H9 (cell line): ENCODE data around the gene MPZL1. TPM values are rescaled to one million over a fixed set of nuclear protein-coding genes. Genes with fewer than 3 reads are reported as not detected.

Experiments used
- DNase-seq: peaks from one replicate; pipeline ENCODE4 v3.0.0-alpha.2; 2017
- H2AFZ ChIP-seq: one replicate; pipeline ENCODE4 v1.6.1; 2013; ENCODE audit warnings: mild to moderate bottlenecking, low read length, control low read depth, moderate library complexity
- H2AK5ac ChIP-seq: 2 replicates; pipeline ENCODE4 v1.6.1; 2013; ENCODE audit warnings: low read length, control low read depth, mixed read lengths; ENCODE audit not compliant: insufficient read length
- H2BK120ac ChIP-seq: one replicate; pipeline ENCODE4 v1.6.1; 2013; ENCODE audit warnings: low read depth, mild to moderate bottlenecking, low read length, control low read depth, inconsistent platforms; ENCODE audit not compliant: poor library complexity, severe bottlenecking
- H2BK12ac ChIP-seq: 2 replicates; pipeline ENCODE4 v1.6.1; 2013; ENCODE audit warnings: low read length, control low read depth, mixed read lengths, low read depth; ENCODE audit not compliant: insufficient read length
- H2BK15ac ChIP-seq: 2 replicates; pipeline ENCODE4 v1.6.1; 2013; ENCODE audit warnings: low read depth, low read length, control low read depth
- H2BK20ac ChIP-seq: one replicate; pipeline ENCODE4 v1.6.1; 2013; ENCODE audit warnings: low read depth, mild to moderate bottlenecking, low read length, control low read depth, inconsistent platforms; ENCODE audit not compliant: poor library complexity, severe bottlenecking
- H2BK5ac ChIP-seq: 2 replicates; pipeline ENCODE4 v1.6.1; 2013; ENCODE audit warnings: low read length, control low read depth, mixed read lengths; ENCODE audit not compliant: insufficient read length
- H3K14ac ChIP-seq: 2 replicates; pipeline ENCODE4 v1.6.1; 2013; ENCODE audit warnings: low read length, control low read depth; ENCODE audit not compliant: insufficient read depth
- H3K18ac ChIP-seq: 2 replicates; pipeline ENCODE4 v1.6.1; 2013; ENCODE audit warnings: low read depth, mild to moderate bottlenecking, mixed read lengths, low read length, control low read depth; ENCODE audit not compliant: insufficient read length
- H3K23ac ChIP-seq: 2 replicates; pipeline ENCODE4 v1.6.1; 2013; ENCODE audit warnings: low read length, control low read depth, mixed read lengths, low read depth; ENCODE audit not compliant: insufficient read length
- H3K23me2 ChIP-seq: 2 replicates; pipeline ENCODE4 v1.6.1; 2013; ENCODE audit warnings: low read depth, mild to moderate bottlenecking, mixed read lengths, low read length, control low read depth; ENCODE audit not compliant: insufficient read length, poor library complexity, severe bottlenecking
- H3K27ac ChIP-seq: 2 replicates; pipeline ENCODE4 v1.5.1; 2013; ENCODE audit warnings: low read length, control low read depth, mixed read lengths, low read depth; ENCODE audit not compliant: insufficient read length
- H3K27me3 ChIP-seq: 2 replicates; pipeline ENCODE4 v1.6.1; 2013; ENCODE audit warnings: low read length, control low read depth, inconsistent platforms; ENCODE audit not compliant: insufficient read depth
- H3K4ac ChIP-seq: 2 replicates; pipeline ENCODE4 v1.6.1; 2013; ENCODE audit warnings: low read depth, mild to moderate bottlenecking, control low read depth, inconsistent platforms, low read length, moderate library complexity
- H3K4me1 ChIP-seq: 2 replicates; pipeline ENCODE4 v1.6.1; 2013; ENCODE audit warnings: low read length, control low read depth, inconsistent platforms; ENCODE audit not compliant: insufficient read depth
- H3K4me2 ChIP-seq: 2 replicates; pipeline ENCODE4 v1.6.1; 2013; ENCODE audit warnings: low read length, control low read depth, mixed read lengths; ENCODE audit not compliant: insufficient read length, insufficient read depth
- H3K56ac ChIP-seq: 2 replicates; pipeline ENCODE4 v1.6.1; 2013; ENCODE audit warnings: low read depth, mild to moderate bottlenecking, mixed read lengths, low read length, control low read depth; ENCODE audit not compliant: insufficient read length
- H3K79me1 ChIP-seq: 2 replicates; pipeline ENCODE4 v1.6.1; 2013; ENCODE audit warnings: low read depth, mild to moderate bottlenecking, moderate library complexity, low read length, control low read depth, inconsistent platforms; ENCODE audit not compliant: insufficient read depth, poor library complexity, severe bottlenecking
- H3K79me2 ChIP-seq: 2 replicates; pipeline ENCODE4 v1.6.1; 2013; ENCODE audit warnings: low read length, control low read depth, inconsistent platforms; ENCODE audit not compliant: insufficient read depth
- H3K9ac ChIP-seq: 2 replicates; pipeline ENCODE4 v1.6.1; 2013; ENCODE audit warnings: low read length, control low read depth, mixed read lengths; ENCODE audit not compliant: insufficient read length; ENCODE audit errors: extremely low read depth
- H3K9me3 ChIP-seq: one replicate; pipeline ENCODE4 v1.6.1; 2013; ENCODE audit warnings: low read depth, low read length, inconsistent platforms; ENCODE audit not compliant: control insufficient read depth
- H3T11ph ChIP-seq: one replicate; pipeline ENCODE4 v1.6.1; 2013; ENCODE audit warnings: mild to moderate bottlenecking, low read length, control low read depth, inconsistent platforms
- H4K20me1 ChIP-seq: one replicate; pipeline ENCODE4 v1.6.1; 2013; ENCODE audit not compliant: control insufficient read depth, insufficient read length, insufficient read depth
- H4K5ac ChIP-seq: 2 replicates; pipeline ENCODE4 v1.6.1; 2013; ENCODE audit warnings: low read depth, mild to moderate bottlenecking, mixed read lengths, low read length, control low read depth; ENCODE audit not compliant: insufficient read length
- H4K8ac ChIP-seq: replicated peaks from 2 replicates; pipeline ENCODE4 v1.6.1; 2013; ENCODE audit warnings: low read length, control low read depth, mixed read lengths, low read depth; ENCODE audit not compliant: insufficient read length
- H4K91ac ChIP-seq: 2 replicates; pipeline ENCODE4 v1.6.1; 2013; ENCODE audit warnings: low read depth, mild to moderate bottlenecking, moderate library complexity, mixed read lengths, low read length, control low read depth; ENCODE audit not compliant: insufficient read length
- H3K27ac Mint-ChIP-seq, 3 experiments: 2 replicates in 2 of 3; 3 replicates in 1 of 3; pipeline ENCODE4 v1.8.0; 2020 to 2021; ENCODE audit warnings: mixed read lengths in 3 of 3, mild to moderate bottlenecking in 1 of 3, moderate library complexity in 1 of 3
- H3K27me3 Mint-ChIP-seq: 2 replicates; pipeline ENCODE4 v1.8.0; 2021; ENCODE audit warnings: low read depth, mild to moderate bottlenecking, moderate library complexity, mixed read lengths
- H3K36me3 Mint-ChIP-seq, 3 experiments: 2 replicates in 2 of 3; 3 replicates in 1 of 3; pipeline ENCODE4 v1.8.0; 2020 to 2021; ENCODE audit warnings: low read depth in 3 of 3, mixed read lengths in 3 of 3; ENCODE audit not compliant: insufficient read depth in 1 of 3
- H3K4me1 Mint-ChIP-seq, 2 experiments: 2 replicates each; pipeline ENCODE4 v1.8.0; 2020; ENCODE audit warnings: mixed read lengths in 2 of 2
- H3K4me3 Mint-ChIP-seq, 2 experiments: 2 replicates in 1 of 2; 3 replicates in 1 of 2; pipeline ENCODE4 v1.8.0; 2020 to 2021; ENCODE audit warnings: mild to moderate bottlenecking in 2 of 2, mixed read lengths in 2 of 2, moderate library complexity in 1 of 2
- H3K9me3 Mint-ChIP-seq, 2 experiments: 2 replicates in 1 of 2; 3 replicates in 1 of 2; pipeline ENCODE4 v1.8.0; 2020; ENCODE audit warnings: mild to moderate bottlenecking in 2 of 2, mixed read lengths in 2 of 2, moderate library complexity in 1 of 2
- CTCF ChIP-seq: fragments of 200-600 bp; sonication (generic); conservative IDR thresholded peaks from 3 replicates; pipeline ENCODE4 v1.8.0; 2021; ENCODE audit warnings: antibody characterized with exemption, mild to moderate bottlenecking
- WGBS: extraction: QIAGEN DNeasy Blood & Tissue Kit; methylation state at CpG from one replicate; pipeline ENCODE4 v1.1.7; 2013; ENCODE audit warnings: missing lambda C conversion rate, low lambda C conversion rate, mixed read lengths; ENCODE audit not compliant: insufficient read length; ENCODE audit errors: extremely low coverage; 5-methylcytosine and 5-hydroxymethylcytosine counted together
- total RNA-seq: library from RNA; stranded (reverse); gene quantifications from 2 replicates; pipeline ENCODE4 v1.2.1, GENCODE V29; 2021

Gene MPZL1
- total RNA-seq, 1 experiment from 2014 or later = 60.7 TPM

GRCh38 chr1:167695756-167696561 is 25.8 kb upstream of the MPZL1 start:
- Mint-ChIP-seq H3K36me3 (no peaks in the 10 kb centered on the region), H3K4me3 (no peak overlapping the region), H3K9me3 (no peaks in the 10 kb centered on the region), H3K27ac (peak overlapping the region in 1 of 3 experiments; percentile 12; a peak in 1 of 7 replicates), H3K27me3 (peaks cover 3% of the 10 kb centered on the region; the same call in 1 of the 2 replicates), H3K4me1 (peaks cover 15 to 16% of the 10 kb centered on the region in 2 experiments)
- H4K91ac ChIP-seq = no peak overlapping the region
- H3K4me2 ChIP-seq = no peak overlapping the region
- no peaks in the 10 kb centered on the region for H3K4me1 ChIP-seq
- H3K9me3 ChIP-seq = no peaks in the 10 kb centered on the region
- no peak overlapping the region for H3K14ac ChIP-seq
- no CpG with 5 or more reads among the region's 7 CpGs for WGBS
- H2BK5ac ChIP-seq = no peak overlapping the region
- H3K79me2 ChIP-seq = no peaks in the 10 kb centered on the region
- no peak overlapping the region for H3K18ac ChIP-seq
- H3K27ac ChIP-seq = no peak overlapping the region
- no peak overlapping the region for H2BK15ac ChIP-seq
- no peaks in the 10 kb centered on the region for H3K79me1 ChIP-seq
- no peak overlapping the region for H2BK120ac ChIP-seq
- H3K56ac ChIP-seq = no peak overlapping the region
- no peak overlapping the region for H3T11ph ChIP-seq
- no peak overlapping the region for H4K5ac ChIP-seq
- no peaks in the 10 kb centered on the region for H3K27me3 ChIP-seq
- H4K20me1 ChIP-seq = no peaks in the 10 kb centered on the region
- H2AK5ac ChIP-seq = no peak overlapping the region
- no peaks in the 10 kb centered on the region for H3K23me2 ChIP-seq
- no peak overlapping the region for H2BK12ac ChIP-seq
- H4K8ac ChIP-seq = no peak overlapping the region
- H3K9ac ChIP-seq = no peak overlapping the region
- no peak for TF ChIP-seq CTCF
- no peak overlapping the region for H2BK20ac ChIP-seq
- H3K4ac ChIP-seq = no peak overlapping the region
- no peak overlapping the region for H2AFZ ChIP-seq
- DNase-seq = no peak
- H3K23ac ChIP-seq = no peak overlapping the region
